GM23248 (cell line): ENCODE results near the gene TSPAN14. TPM values are rescaled to one million over a fixed set of nuclear protein-coding genes. Genes with fewer than 3 reads are reported as not detected.

Experiments
- DNase-seq: peaks from one replicate; pipeline ENCODE4 v3.0.0-alpha.2; 2015
- H2AFZ ChIP-seq: fragments of 200-600 bp; sonication (generic); 2 replicates; pipeline ENCODE4 v1.6.1; 2016; ENCODE audit warnings: antibody characterized with exemption
- H3F3A ChIP-seq: fragments of 200-600 bp; sonication (generic); 2 replicates; pipeline ENCODE4 v1.6.1; 2016; ENCODE audit warnings: mild to moderate bottlenecking, antibody characterized with exemption, mixed run types; ENCODE audit not compliant: insufficient read depth
- H3K27ac ChIP-seq: fragments of 200-600 bp; sonication (generic); 2 replicates; pipeline ENCODE4 v1.5.1; 2016; ENCODE audit warnings: mild to moderate bottlenecking
- H3K27me3 ChIP-seq: fragments of 200-600 bp; sonication (generic); replicated peaks from 2 replicates; pipeline ENCODE4 v1.6.1; 2016; ENCODE audit warnings: mild to moderate bottlenecking; ENCODE audit not compliant: insufficient read depth
- H3K36me3 ChIP-seq: fragments of 200-600 bp; sonication (generic); 2 replicates; pipeline ENCODE4 v1.6.1; 2016; ENCODE audit warnings: low read depth, mild to moderate bottlenecking
- H3K4me1 ChIP-seq: fragments of 200-600 bp; sonication (generic); 2 replicates; pipeline ENCODE4 v1.6.1; 2016; ENCODE audit warnings: mild to moderate bottlenecking; ENCODE audit not compliant: insufficient read depth
- H3K4me2 ChIP-seq: fragments of 200-600 bp; sonication (generic); one replicate; pipeline ENCODE4 v1.6.1; 2016; ENCODE audit warnings: mild to moderate bottlenecking; ENCODE audit not compliant: unreplicated experiment
- H3K4me3 ChIP-seq: fragments of 200-600 bp; sonication (generic); 2 replicates; pipeline ENCODE4 v1.5.1; 2016; ENCODE audit warnings: mild to moderate bottlenecking
- H3K79me2 ChIP-seq: fragments of 200-600 bp; sonication (generic); 2 replicates; pipeline ENCODE4 v1.6.1; 2016; ENCODE audit warnings: mild to moderate bottlenecking; ENCODE audit not compliant: insufficient read depth
- H3K9ac ChIP-seq: fragments of 200-600 bp; sonication (generic); 2 replicates; pipeline ENCODE4 v1.6.1; 2016; ENCODE audit warnings: mild to moderate bottlenecking
- H3K9me2 ChIP-seq: fragments of 200-600 bp; sonication (generic); 2 replicates; pipeline ENCODE4 v1.6.1; 2016; ENCODE audit warnings: mixed run types, mild to moderate bottlenecking, moderate library complexity; ENCODE audit not compliant: insufficient read depth
- H3K9me3 ChIP-seq: fragments of 200-600 bp; sonication (generic); one replicate; pipeline ENCODE4 v1.6.1; 2017; ENCODE audit warnings: low read depth
- H4K20me1 ChIP-seq: fragments of 200-600 bp; sonication (generic); 2 replicates; pipeline ENCODE4 v1.6.0; 2016; ENCODE audit not compliant: insufficient read depth
- EZH2 ChIP-seq: fragments of 200-600 bp; sonication (generic); IDR thresholded peaks from 2 replicates; pipeline ENCODE4 v1.6.1; 2018; ENCODE audit warnings: antibody characterized with exemption, mild to moderate bottlenecking; ENCODE audit not compliant: insufficient read depth, poor library complexity, severe bottlenecking
- EZH2phosphoT487 ChIP-seq: fragments of 200-600 bp; sonication (generic); IDR thresholded peaks from 2 replicates; pipeline ENCODE4 v1.6.1; 2018; ENCODE audit warnings: antibody characterized with exemption, moderate library complexity, mild to moderate bottlenecking, low read depth; ENCODE audit not compliant: insufficient read depth
- WGBS, 2 experiments: methylation state at CpG; one replicate each; pipeline ENCODE4 v1.1.6; 2015 to 2017; ENCODE audit warnings: low lambda C conversion rate in 2 of 2, low coverage in 1 of 2; ENCODE audit errors: missing lambda C conversion rate in 2 of 2; 5-methylcytosine and 5-hydroxymethylcytosine counted together
- in situ Hi-C: fragments of 300-500 bp; cut with MboI; formaldehyde crosslinking; loops from 2 replicates; pipeline ENCODE4 v1.15.0; 2020
- polyA plus RNA-seq: library from polyadenylated mRNA; unstranded; fragments of >200 nt; fragmentation: Nextera tagmentation; extraction: Ambion mirVana; gene quantifications from 2 replicates; pipeline ENCODE4 v1.2.1, GENCODE V29; 2016
- total RNA-seq: library from RNA; depleted of rRNA; stranded (reverse); fragments of >200 nt; shearing (Covaris generic); gene quantifications from 2 replicates; pipeline ENCODE4 v1.2.3, GENCODE V29; 2014

The TSPAN14 gene
- total and polyA plus RNA-seq, 2 experiments from 2014 or later, result 14.1 to 23.7 TPM

GRCh38 chr10:80429521-80429973 is 24.6 kb upstream of the TSPAN14 start:
- Histone ChIP-seq H3K9me2 (no peaks in the 10 kb centered on the region), H2AFZ (no peak overlapping the region), H3K36me3 (no peaks in the 10 kb centered on the region), H3K4me2 (no peak overlapping the region), H3K9ac (no peak overlapping the region), H3K9me3 (no peaks in the 10 kb centered on the region), H4K20me1 (no peaks in the 10 kb centered on the region), H3K27me3 (no peaks in the 10 kb centered on the region), H3K27ac (no peak overlapping the region), H3F3A (no peaks in the 10 kb centered on the region), H3K4me1 (no peaks in the 10 kb centered on the region), H3K79me2 (no peaks in the 10 kb centered on the region), H3K4me3 (no peak overlapping the region)
- DNase-seq, result peak; percentile 52
- in situ Hi-C loops, result loop anchor here (25.0 kb wide), 1 partner anchor 483 kb away; no protein-coding TSS in a partner anchor
- no peak for TF ChIP-seq EZH2
- TF ChIP-seq EZH2phosphoT487, result no peak
- 65 to 71% methylated on average over 6 to 9 of the region's 9 CpGs for WGBS, 2 experiments

DNA sequence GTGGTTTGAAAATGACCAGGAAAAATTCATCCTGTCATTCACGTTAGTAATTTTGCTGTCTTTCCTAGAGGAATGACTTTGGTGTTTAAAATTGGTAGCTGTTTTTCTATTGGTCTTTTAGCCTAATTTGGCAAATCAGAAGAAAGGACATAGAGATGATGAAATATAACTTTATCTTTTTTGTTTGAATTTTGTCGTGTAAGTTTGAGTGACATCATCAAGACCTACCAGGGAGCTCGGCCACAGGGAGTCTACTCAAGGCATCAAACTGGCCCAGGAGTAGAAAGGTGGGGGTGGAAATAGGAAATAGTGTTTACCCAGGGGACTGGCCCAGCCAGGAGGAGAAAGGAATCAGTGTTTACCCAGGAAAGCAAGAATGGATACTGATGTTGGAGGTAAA is 21.0 kb upstream of the TSPAN14 start:
- no peaks in the 10 kb centered on the region for H3K9me3 ChIP-seq

GRCh38 chr10:80436446-80437098 is 17.5 kb upstream of the TSPAN14 start:
- no peaks in the 10 kb centered on the region for H3K79me2 ChIP-seq
- H3K9ac ChIP-seq, result no peak overlapping the region
- peaks cover 28% of the 10 kb centered on the region for H3K27me3 ChIP-seq
- H2AFZ ChIP-seq, result no peak overlapping the region
- H4K20me1 ChIP-seq, result no peaks in the 10 kb centered on the region
- TF ChIP-seq EZH2phosphoT487, result no peak
- no peak for TF ChIP-seq EZH2
- no peaks in the 10 kb centered on the region for H3K9me3 ChIP-seq
- H3K4me3 ChIP-seq, result no peak overlapping the region
- H3K36me3 ChIP-seq, result no peaks in the 10 kb centered on the region
- no peak overlapping the region for H3K27ac ChIP-seq
- no peak overlapping the region for H3K4me2 ChIP-seq
- 43 to 51% methylated on average over 6 of the region's 6 CpGs for WGBS, 2 experiments
- no peak for DNase-seq
- in situ Hi-C loops, result loop anchor here (25.0 kb wide), 1 partner anchor 476 kb away; no protein-coding TSS in a partner anchor
- H3F3A ChIP-seq, result no peaks in the 10 kb centered on the region
- no peaks in the 10 kb centered on the region for H3K4me1 ChIP-seq
- no peaks in the 10 kb centered on the region for H3K9me2 ChIP-seq

More for the DNA sequence above, 21.0 kb upstream of the TSPAN14 start:
- Histone ChIP-seq H3F3A (no peaks in the 10 kb centered on the region), H3K27ac (no peak overlapping the region), H2AFZ (no peak overlapping the region), H3K4me3 (no peak overlapping the region), H3K4me2 (no peak overlapping the region), H3K27me3 (peaks cover 16% of the 10 kb centered on the region), H3K36me3 (no peaks in the 10 kb centered on the region), H3K9me2 (no peaks in the 10 kb centered on the region), H3K4me1 (no peaks in the 10 kb centered on the region), H4K20me1 (no peaks in the 10 kb centered on the region), H3K79me2 (no peaks in the 10 kb centered on the region), H3K9ac (no peak overlapping the region)
- no peak for DNase-seq
- no peak for TF ChIP-seq EZH2phosphoT487
- no peak for TF ChIP-seq EZH2
- 58 to 65% methylated on average over 3 of the region's 3 CpGs for WGBS, 2 experiments
- in situ Hi-C loops, result loop anchor here (25.0 kb wide), 1 partner anchor 479 kb away; no protein-coding TSS in a partner anchor

GRCh38 chr10:80437227-80437626 is 16.9 kb upstream of the TSPAN14 start:
- in situ Hi-C loops, result loop anchor here (25.0 kb wide), 1 partner anchor 475 kb away; no protein-coding TSS in a partner anchor
- Histone ChIP-seq H2AFZ (no peak overlapping the region), H3K4me1 (no peaks in the 10 kb centered on the region), H3K4me3 (no peak overlapping the region), H3K9ac (no peak overlapping the region), H3K79me2 (no peaks in the 10 kb centered on the region), H3K4me2 (no peak overlapping the region), H3K9me3 (no peaks in the 10 kb centered on the region), H3F3A (no peaks in the 10 kb centered on the region), H3K9me2 (no peaks in the 10 kb centered on the region), H3K27ac (no peak overlapping the region), H3K27me3 (peaks cover 28% of the 10 kb centered on the region), H3K36me3 (no peaks in the 10 kb centered on the region), H4K20me1 (no peaks in the 10 kb centered on the region)
- WGBS, 2 experiments, result 55 to 63% methylated on average over 2 of the region's 2 CpGs
- no peak for DNase-seq
- no peak for TF ChIP-seq EZH2phosphoT487
- no peak for TF ChIP-seq EZH2
